Thoracic aorta (tissue), 2 donors: ENCODE measurements around the gene SMCO2. TPM values are rescaled to one million over a fixed set of nuclear protein-coding genes. Genes with fewer than 3 reads are reported as not detected.
A peak's percentile ranks its signal among the peaks of the same experiment; 100 is the strongest.

Experiments used
- ATAC-seq: fragments of 150-250 bp; one replicate; pipeline ENCODE4 v1.8.0; 2017; ENCODE audit warnings: low read depth; ENCODE audit not compliant: insufficient number of reproducible peaks, low FRiP score
- DNase-seq: peaks from one replicate; pipeline ENCODE4 v3.0.0-alpha.2; 2020; ENCODE audit warnings: low spot score
- H3K27ac ChIP-seq, 2 donors: fragments of 200-600 bp; sonication (generic); 1 replicate in 1 of 2; 2 replicates in 1 of 2; pipeline ENCODE4 v1.5.1; 2016; ENCODE audit warnings: mild to moderate bottlenecking in 2 of 2, moderate library complexity in 2 of 2
- H3K27me3 ChIP-seq: fragments of 200-600 bp; sonication (generic); replicated peaks from 2 replicates; pipeline ENCODE4 v1.6.0; 2016; ENCODE audit warnings: mild to moderate bottlenecking; ENCODE audit not compliant: insufficient read depth
- H3K36me3 ChIP-seq: fragments of 200-600 bp; sonication (generic); one replicate; pipeline ENCODE4 v1.5.1; 2016
- H3K4me1 ChIP-seq, 2 donors: fragments of 200-600 bp; sonication (generic); 1 replicate in 1 of 2; 2 replicates in 1 of 2; pipeline versions ENCODE4 v1.5.1 to v1.6.0; 2016; ENCODE audit warnings: low read depth in 2 of 2, mild to moderate bottlenecking in 1 of 2; ENCODE audit not compliant: control insufficient read depth in 1 of 2
- H3K4me3 ChIP-seq: fragments of 200-600 bp; sonication (generic); 2 replicates; pipeline ENCODE4 v1.5.1; 2016; ENCODE audit warnings: mild to moderate bottlenecking
- H3K9me3 ChIP-seq: fragments of 200-600 bp; sonication (generic); 2 replicates; pipeline ENCODE4 v1.5.1; 2016
- total RNA-seq, 2 donors: library from RNA; depleted of rRNA; stranded (reverse); fragments of >200 nt; gene quantifications; one replicate each; pipeline versions ENCODE4 v1.1.0 to v1.2.3, GENCODE V29; 2016
- TF ChIP-seq, protein P1 (sequence below): fragments of 200-600 bp; sonication (generic); IDR thresholded peaks from one replicate; pipeline ENCODE4 v1.5.1; 2019; ENCODE audit warnings: antibody characterized with exemption

The SMCO2 gene
- total RNA-seq, 2 donors from 2014 or later = not detected

GRCh38 chr12:27521066-27521465, 74.5 kb downstream of the SMCO2 start:
- no peak overlapping the region for H3K27ac ChIP-seq
- ATAC-seq = no peak

GRCh38 chr12:27521981-27522380, 75.4 kb downstream of the SMCO2 start:
- Histone ChIP-seq H3K27ac (no peak overlapping the region), H3K9me3 (no peaks in the 10 kb centered on the region), H3K4me3 (no peak overlapping the region), H3K36me3 (no peaks in the 10 kb centered on the region), H3K27me3 (no peaks in the 10 kb centered on the region), H3K4me1 (peaks cover 10 to 32% of the 10 kb centered on the region in 2 donors)
- ATAC-seq (no peak), DNase-seq (no peak)
- TF ChIP-seq, protein P1, sequence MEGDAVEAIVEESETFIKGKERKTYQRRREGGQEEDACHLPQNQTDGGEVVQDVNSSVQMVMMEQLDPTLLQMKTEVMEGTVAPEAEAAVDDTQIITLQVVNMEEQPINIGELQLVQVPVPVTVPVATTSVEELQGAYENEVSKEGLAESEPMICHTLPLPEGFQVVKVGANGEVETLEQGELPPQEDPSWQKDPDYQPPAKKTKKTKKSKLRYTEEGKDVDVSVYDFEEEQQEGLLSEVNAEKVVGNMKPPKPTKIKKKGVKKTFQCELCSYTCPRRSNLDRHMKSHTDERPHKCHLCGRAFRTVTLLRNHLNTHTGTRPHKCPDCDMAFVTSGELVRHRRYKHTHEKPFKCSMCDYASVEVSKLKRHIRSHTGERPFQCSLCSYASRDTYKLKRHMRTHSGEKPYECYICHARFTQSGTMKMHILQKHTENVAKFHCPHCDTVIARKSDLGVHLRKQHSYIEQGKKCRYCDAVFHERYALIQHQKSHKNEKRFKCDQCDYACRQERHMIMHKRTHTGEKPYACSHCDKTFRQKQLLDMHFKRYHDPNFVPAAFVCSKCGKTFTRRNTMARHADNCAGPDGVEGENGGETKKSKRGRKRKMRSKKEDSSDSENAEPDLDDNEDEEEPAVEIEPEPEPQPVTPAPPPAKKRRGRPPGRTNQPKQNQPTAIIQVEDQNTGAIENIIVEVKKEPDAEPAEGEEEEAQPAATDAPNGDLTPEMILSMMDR = no peak

More at GRCh38 chr12:27521066-27521465, 74.5 kb downstream of the SMCO2 start:
- TF ChIP-seq, protein P1 = no peak
- Histone ChIP-seq H3K4me1 (peaks cover 8 to 34% of the 10 kb centered on the region in 2 donors), H3K27me3 (no peaks in the 10 kb centered on the region), H3K4me3 (peak overlapping the region; percentile 28), H3K9me3 (no peaks in the 10 kb centered on the region), H3K36me3 (no peaks in the 10 kb centered on the region)
- no peak for DNase-seq

DNA sequence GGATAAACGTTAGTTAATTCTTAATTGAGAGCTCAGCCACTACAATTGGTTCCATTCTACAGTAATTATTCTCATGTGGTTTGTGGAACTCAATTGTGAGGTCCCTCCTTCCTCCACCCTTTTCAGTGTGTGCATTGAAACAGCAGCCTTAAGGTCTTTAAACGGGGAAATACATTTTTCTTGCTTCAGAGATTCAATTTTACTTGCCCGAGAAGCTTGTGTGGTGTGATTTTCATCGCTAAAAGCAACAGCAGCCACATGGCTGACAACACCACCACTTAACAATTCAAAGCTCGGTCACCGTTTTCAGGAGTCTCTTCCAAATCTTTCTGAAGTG, 76.7 kb downstream of the SMCO2 start:
- Histone ChIP-seq H3K4me3 (peak overlapping the region; percentile 79), H3K27me3 (no peaks in the 10 kb centered on the region), H3K9me3 (no peaks in the 10 kb centered on the region), H3K36me3 (no peaks in the 10 kb centered on the region), H3K27ac (peak overlapping the region; percentile 78 to 88), H3K4me1 (peaks cover 10 to 37% of the 10 kb centered on the region in 2 donors)
- ATAC-seq = no peak
- TF ChIP-seq, protein P1 = no peak
- DNase-seq = no peak

DNA sequence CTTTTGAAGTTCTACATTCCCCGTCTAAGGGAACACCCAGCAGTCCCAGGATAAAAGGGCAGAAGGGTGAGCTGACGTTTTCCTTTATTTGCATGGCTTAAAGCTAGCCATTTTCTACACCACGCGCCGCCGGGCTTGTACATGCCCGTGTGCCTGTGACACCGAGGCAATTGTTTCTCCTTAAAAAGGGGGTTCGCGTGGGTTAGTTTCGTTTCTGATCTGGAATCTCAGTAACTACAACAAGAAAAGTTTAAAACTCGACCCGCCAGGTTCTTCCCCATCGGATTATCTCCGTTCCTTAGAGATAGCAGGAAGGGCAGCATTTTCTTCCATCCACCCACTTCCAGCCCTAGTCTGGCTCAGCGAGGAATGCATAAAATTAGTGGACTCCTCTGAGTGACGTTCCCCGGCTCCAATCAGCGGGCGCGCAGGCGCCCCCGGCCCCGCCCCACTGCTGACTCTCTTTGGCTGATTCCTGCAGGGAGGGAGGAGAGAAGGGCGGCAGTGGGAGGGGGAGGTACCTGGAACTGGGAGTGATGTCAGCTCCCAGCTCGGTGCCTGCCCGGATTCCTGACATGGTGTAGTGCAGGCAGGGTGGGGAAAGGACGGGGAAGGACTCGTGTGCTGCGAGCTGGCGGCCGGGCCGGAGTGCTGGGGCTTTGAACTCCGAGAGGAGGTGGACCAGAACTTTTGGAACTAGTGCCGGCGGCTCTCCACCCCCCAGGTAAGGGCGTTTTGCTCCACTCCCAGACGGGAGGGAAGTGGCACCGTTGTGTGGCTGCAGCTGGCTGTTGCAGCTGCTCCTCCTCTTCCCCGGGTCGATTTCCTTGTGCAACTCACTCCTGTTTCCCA, 77.3 kb downstream of the SMCO2 start, which contains the start of gene PPFIBP1:
PPFIBP1 (plus strand) TSS at position 565 of the 852 bp plus-strand sequence. CDS start 109,191 bp downstream, outside the sequence.
- Histone ChIP-seq H3K4me1 (peaks cover 10 to 42% of the 10 kb centered on the region in 2 donors), H3K27ac (peak within 1 kb of the TSS; percentile 78 to 88), H3K4me3 (peak within 1 kb of the TSS; percentile 79), H3K36me3 (no peaks in the 10 kb centered on the region), H3K9me3 (no peaks in the 10 kb centered on the region), H3K27me3 (no peaks in the 10 kb centered on the region)
- TF ChIP-seq, protein P1 = peak; percentile 39
- ATAC-seq (peak; percentile 95), DNase-seq (peak; percentile 94)

- H3K27me3 ChIP-seq = no peaks in the 10 kb centered on the region
- DNase-seq = no peak
- no peak for ATAC-seq
- peak overlapping the region; percentile 78 to 88 for H3K27ac ChIP-seq
- H3K4me3 ChIP-seq = peak overlapping the region; percentile 79
- no peaks in the 10 kb centered on the region for H3K9me3 ChIP-seq
- H3K36me3 ChIP-seq = no peaks in the 10 kb centered on the region
- H3K4me1 ChIP-seq = peaks cover 10 to 46% of the 10 kb centered on the region in 2 donors
- TF ChIP-seq, protein P1 = no peak
Measured at GRCh38 chr12:27524494-27524835, 77.9 kb downstream of the SMCO2 start.
